GM18502 (cell line): ENCODE data around the gene KRT39.

Experiments
- ATAC-seq: cut with Tn5 transposase; IDR thresholded peaks from one replicate; pipeline ENCODE4 v1.9.1; 2021; ENCODE audit warnings: mild to moderate bottlenecking; ENCODE audit not compliant: unreplicated experiment, poor library complexity

The KRT39 gene

DNA sequence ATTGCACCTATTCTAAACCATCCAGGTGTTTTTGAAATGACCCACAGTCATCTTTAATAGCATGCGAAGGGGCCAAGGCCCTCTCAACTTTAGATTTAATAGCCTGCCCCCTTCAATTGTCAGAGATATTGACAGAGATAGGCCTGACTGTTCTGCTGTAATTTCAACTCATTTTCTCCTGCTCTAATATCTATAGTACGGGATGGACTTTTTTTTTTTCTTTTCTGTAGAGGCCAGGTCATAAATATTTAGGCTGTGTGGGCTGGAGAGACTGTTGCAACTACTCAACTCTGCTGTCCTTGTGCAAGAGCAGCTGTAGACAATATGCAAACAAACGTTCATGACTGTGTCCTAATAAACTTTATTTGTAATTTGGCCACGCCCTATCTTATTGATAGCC, 57.0 kb downstream of the KRT39 start:
- no peak for ATAC-seq

DNA sequence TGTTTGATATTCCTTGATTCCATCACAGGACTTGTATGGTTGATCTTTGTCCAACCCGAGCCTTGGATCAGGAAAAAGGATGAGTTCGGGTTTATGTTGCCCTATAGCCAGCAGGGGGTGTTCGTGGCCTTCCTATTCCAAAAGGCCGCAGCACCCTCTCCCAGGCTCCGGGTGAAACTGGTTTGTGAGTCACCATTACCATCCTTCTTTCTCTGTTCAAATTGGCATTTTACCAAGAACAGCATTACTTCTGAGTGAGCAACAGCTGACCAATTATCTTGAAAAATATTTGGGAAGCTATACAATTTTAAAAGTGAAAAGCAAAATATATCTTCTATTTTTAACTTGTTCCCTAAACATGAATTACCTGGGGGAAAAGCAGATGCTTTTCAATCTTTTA, 57.4 kb downstream of the KRT39 start:
- ATAC-seq: no peak
